HEK293T (cell line): ENCODE data around the gene TFB1M.

Source experiments
- ARNT ChIP-seq: fragments of 450-650 bp; IDR thresholded peaks from 2 replicates; pipeline ENCODE4 v1.6.1; 2017; ENCODE audit warnings: mild to moderate bottlenecking
- BHLHE40 ChIP-seq: fragments of 450-650 bp; IDR thresholded peaks from 2 replicates; pipeline ENCODE4 v1.6.1; 2016; ENCODE audit warnings: mild to moderate bottlenecking, moderate library complexity, borderline replicate concordance
- ELF4 ChIP-seq: fragments of 450-650 bp; IDR thresholded peaks from 2 replicates; pipeline ENCODE4 v1.6.1; 2017; ENCODE audit warnings: antibody characterized with exemption
- FOXA1 ChIP-seq: fragments of 450-650 bp; IDR thresholded peaks from 2 replicates; pipeline ENCODE4 v1.6.1; 2016; ENCODE audit warnings: mild to moderate bottlenecking
- FOXK2 ChIP-seq: fragments of 450-650 bp; IDR thresholded peaks from 2 replicates; pipeline ENCODE4 v1.6.1; 2016; ENCODE audit warnings: mild to moderate bottlenecking
- FOXM1 ChIP-seq: fragments of 450-650 bp; IDR thresholded peaks from 2 replicates; pipeline ENCODE4 v1.6.1; 2017; ENCODE audit warnings: mild to moderate bottlenecking, borderline replicate concordance
- L3MBTL2 ChIP-seq: fragments of 450-650 bp; conservative IDR thresholded peaks from 2 replicates; pipeline ENCODE4 v1.6.1; 2016; ENCODE audit warnings: mild to moderate bottlenecking
- NFRKB ChIP-seq: fragments of 450-650 bp; IDR thresholded peaks from 2 replicates; pipeline ENCODE4 v1.6.1; 2016; ENCODE audit warnings: mild to moderate bottlenecking, moderate library complexity
- SP1 ChIP-seq: fragments of 450-650 bp; IDR thresholded peaks from 2 replicates; pipeline ENCODE4 v1.6.1; 2017
- ZNF384 ChIP-seq: fragments of 450-650 bp; IDR thresholded peaks from 2 replicates; pipeline ENCODE4 v1.6.1; 2016
- TF ChIP-seq, protein P1 (sequence below): fragments of 450-650 bp; IDR thresholded peaks from 2 replicates; pipeline ENCODE4 v1.6.1; 2016

DNA sequence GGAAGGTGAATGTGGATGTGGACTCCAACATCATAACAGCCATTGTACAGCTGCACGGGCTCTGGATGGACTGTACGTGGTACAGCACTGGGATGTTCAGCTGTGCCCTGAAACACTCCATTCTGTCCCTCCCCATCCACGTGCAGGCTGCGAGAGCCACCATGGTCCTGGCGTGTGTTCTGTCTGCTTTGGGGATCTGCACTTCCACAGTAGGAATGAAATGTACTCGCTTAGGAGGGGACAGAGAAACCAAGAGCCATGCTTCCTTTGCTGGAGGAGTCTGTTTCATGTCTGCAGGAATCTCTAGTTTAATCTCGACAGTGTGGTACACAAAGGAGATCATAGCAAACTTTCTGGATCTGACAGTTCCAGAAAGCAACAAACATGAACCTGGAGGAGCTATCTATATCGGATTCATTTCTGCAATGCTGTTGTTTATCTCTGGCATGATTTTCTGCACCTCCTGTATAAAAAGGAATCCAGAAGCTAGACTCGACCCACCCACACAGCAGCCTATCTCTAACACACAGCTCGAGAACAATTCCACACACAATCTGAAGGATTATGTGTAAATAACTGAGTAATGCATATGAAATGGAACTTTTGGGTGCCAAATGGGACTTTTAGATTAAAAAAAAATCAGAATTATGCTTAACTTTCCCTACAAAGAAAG lies 38.3 kb downstream of the TFB1M start:
- TF ChIP-seq ARNT (no peak), L3MBTL2 (no peak), BHLHE40 (no peak), FOXK2 (no peak), FOXM1 (no peak), SP1 (no peak), FOXA1 (no peak), NFRKB (no peak), ELF4 (no peak), ZNF384 (no peak)
- TF ChIP-seq, protein P1, sequence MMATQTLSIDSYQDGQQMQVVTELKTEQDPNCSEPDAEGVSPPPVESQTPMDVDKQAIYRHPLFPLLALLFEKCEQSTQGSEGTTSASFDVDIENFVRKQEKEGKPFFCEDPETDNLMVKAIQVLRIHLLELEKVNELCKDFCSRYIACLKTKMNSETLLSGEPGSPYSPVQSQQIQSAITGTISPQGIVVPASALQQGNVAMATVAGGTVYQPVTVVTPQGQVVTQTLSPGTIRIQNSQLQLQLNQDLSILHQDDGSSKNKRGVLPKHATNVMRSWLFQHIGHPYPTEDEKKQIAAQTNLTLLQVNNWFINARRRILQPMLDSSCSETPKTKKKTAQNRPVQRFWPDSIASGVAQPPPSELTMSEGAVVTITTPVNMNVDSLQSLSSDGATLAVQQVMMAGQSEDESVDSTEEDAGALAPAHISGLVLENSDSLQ = no peak
